Measurements from ENCODE around the gene TNFAIP8. TPM values are rescaled to one million over a fixed set of nuclear protein-coding genes. Genes with fewer than 3 reads are reported as not detected.

The TNFAIP8 gene
- total and polyA plus RNA-seq, 2 experiments from 2014 or later = 10.6 to 29.2 TPM

DNA sequence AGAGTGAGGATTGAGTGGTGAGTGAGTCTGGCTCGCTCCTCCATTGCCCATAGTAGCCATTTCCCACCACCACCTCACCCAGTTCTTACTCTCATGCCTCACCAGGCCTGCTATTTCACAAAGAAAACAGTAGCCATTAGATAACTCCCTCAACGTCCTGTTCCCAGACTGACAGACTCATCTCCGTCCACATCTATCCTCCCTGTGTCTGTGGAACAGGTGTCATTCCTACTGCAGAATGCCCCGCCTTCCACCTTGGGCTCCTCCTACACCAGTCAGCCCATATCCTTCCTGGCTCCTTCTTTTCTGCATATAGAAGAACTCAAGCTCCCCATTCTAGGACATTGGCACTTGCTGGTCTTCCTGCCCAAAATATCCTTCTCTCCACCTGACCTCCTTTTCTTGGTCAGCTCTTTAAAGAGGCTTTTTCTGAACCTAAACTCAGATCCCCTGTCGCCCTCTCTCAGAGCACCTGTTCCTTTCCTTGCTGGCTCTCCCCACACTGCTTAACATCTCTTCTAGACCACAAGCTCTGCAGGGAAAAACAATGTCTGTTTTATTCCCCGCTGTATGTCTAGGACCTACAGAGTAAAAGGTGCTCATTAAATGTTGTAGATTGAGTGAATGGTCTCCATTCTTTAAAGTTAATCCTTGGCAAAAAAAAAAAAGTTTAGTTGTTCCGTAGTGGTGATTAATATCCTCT is 3.2 kb downstream of the TNFAIP8 start:
- TF ChIP-seq ZNF331 (CRISPR knock-in tag; IDR thresholded peaks at IDR 0.05; ENCODE audit: low read depth) = no peak
- no peak for TF ChIP-seq STAT1 (IDR thresholded peaks at IDR 0.05; ENCODE audit: unreplicated experiment)
- TF ChIP-seq, protein P1, sequence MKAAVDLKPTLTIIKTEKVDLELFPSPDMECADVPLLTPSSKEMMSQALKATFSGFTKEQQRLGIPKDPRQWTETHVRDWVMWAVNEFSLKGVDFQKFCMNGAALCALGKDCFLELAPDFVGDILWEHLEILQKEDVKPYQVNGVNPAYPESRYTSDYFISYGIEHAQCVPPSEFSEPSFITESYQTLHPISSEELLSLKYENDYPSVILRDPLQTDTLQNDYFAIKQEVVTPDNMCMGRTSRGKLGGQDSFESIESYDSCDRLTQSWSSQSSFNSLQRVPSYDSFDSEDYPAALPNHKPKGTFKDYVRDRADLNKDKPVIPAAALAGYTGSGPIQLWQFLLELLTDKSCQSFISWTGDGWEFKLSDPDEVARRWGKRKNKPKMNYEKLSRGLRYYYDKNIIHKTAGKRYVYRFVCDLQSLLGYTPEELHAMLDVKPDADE (IDR thresholded peaks at IDR 0.05) = no peak
- no peak for TF ChIP-seq EZH2 (IDR thresholded peaks at IDR 0.05; ENCODE audit: low read depth, unreplicated experiment)
- TF ChIP-seq, protein P2, sequence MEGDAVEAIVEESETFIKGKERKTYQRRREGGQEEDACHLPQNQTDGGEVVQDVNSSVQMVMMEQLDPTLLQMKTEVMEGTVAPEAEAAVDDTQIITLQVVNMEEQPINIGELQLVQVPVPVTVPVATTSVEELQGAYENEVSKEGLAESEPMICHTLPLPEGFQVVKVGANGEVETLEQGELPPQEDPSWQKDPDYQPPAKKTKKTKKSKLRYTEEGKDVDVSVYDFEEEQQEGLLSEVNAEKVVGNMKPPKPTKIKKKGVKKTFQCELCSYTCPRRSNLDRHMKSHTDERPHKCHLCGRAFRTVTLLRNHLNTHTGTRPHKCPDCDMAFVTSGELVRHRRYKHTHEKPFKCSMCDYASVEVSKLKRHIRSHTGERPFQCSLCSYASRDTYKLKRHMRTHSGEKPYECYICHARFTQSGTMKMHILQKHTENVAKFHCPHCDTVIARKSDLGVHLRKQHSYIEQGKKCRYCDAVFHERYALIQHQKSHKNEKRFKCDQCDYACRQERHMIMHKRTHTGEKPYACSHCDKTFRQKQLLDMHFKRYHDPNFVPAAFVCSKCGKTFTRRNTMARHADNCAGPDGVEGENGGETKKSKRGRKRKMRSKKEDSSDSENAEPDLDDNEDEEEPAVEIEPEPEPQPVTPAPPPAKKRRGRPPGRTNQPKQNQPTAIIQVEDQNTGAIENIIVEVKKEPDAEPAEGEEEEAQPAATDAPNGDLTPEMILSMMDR (conservative IDR thresholded peaks at IDR 0.05; ENCODE audit: low read depth in 2 of 2) = no peak
- TF ChIP-seq, protein P3, sequence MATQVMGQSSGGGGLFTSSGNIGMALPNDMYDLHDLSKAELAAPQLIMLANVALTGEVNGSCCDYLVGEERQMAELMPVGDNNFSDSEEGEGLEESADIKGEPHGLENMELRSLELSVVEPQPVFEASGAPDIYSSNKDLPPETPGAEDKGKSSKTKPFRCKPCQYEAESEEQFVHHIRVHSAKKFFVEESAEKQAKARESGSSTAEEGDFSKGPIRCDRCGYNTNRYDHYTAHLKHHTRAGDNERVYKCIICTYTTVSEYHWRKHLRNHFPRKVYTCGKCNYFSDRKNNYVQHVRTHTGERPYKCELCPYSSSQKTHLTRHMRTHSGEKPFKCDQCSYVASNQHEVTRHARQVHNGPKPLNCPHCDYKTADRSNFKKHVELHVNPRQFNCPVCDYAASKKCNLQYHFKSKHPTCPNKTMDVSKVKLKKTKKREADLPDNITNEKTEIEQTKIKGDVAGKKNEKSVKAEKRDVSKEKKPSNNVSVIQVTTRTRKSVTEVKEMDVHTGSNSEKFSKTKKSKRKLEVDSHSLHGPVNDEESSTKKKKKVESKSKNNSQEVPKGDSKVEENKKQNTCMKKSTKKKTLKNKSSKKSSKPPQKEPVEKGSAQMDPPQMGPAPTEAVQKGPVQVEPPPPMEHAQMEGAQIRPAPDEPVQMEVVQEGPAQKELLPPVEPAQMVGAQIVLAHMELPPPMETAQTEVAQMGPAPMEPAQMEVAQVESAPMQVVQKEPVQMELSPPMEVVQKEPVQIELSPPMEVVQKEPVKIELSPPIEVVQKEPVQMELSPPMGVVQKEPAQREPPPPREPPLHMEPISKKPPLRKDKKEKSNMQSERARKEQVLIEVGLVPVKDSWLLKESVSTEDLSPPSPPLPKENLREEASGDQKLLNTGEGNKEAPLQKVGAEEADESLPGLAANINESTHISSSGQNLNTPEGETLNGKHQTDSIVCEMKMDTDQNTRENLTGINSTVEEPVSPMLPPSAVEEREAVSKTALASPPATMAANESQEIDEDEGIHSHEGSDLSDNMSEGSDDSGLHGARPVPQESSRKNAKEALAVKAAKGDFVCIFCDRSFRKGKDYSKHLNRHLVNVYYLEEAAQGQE (IDR thresholded peaks at IDR 0.05; ENCODE audit: unreplicated experiment) = no peak
- Histone ChIP-seq H3K4me1 (ENCODE audit: insufficient read depth) (peaks cover 54% of the 10 kb centered on the region), H3K27ac (ENCODE audit: low read depth) (no peak overlapping the region), H2AFZ (no peak overlapping the region), H3K27me3 (ENCODE audit: insufficient read depth) (peaks cover 29% of the 10 kb centered on the region; the same call in 1 of the 2 replicates), H3K36me3 (ENCODE audit: insufficient read depth) (no peaks in the 10 kb centered on the region), H4K20me1 (replicated peaks; ENCODE audit: insufficient read depth) (no peaks in the 10 kb centered on the region), H3F3A (replicated peaks; ENCODE audit: low read depth) (no peaks in the 10 kb centered on the region), H3K9me2 (ENCODE audit: insufficient read depth) (peaks cover 9% of the 10 kb centered on the region; the same call in 1 of the 2 replicates), H3K4me3 (no peak overlapping the region), H3K79me2 (replicated peaks; ENCODE audit: insufficient read depth) (peaks cover 22% of the 10 kb centered on the region), H3K4me2 (0 out of 2 replicates have a peak overlapping the region, but pooled peaks have one; percentile 49)
- H3K9me3 Mint-ChIP-seq = no peaks in the 10 kb centered on the region
- H3K27ac Mint-ChIP-seq = no peak overlapping the region
- peaks cover 51% of the 10 kb centered on the region for H3K4me1 Mint-ChIP-seq
- peak; percentile 4; the same call in 2 of the 3 replicates for ATAC-seq
- H3K36me3 Mint-ChIP-seq (ENCODE audit: low read depth) = no peaks in the 10 kb centered on the region
- DNase-seq (ENCODE audit: low spot score) = peak; percentile 38
- H3K4me3 Mint-ChIP-seq = peak overlapping the region; percentile 6; the same call in 1 of the 3 replicates
- H3K27me3 Mint-ChIP-seq (ENCODE audit: insufficient read depth, low read depth, poor library complexity) = peaks cover 8% of the 10 kb centered on the region

Data from GM23338 (cell line).